Liver (tissue), 9 donors: ENCODE results near the gene MCCC1. TPM values are rescaled to one million over a fixed set of nuclear protein-coding genes. Genes with fewer than 3 reads are reported as not detected.

ENCODE experiments used
- DNase-seq: peaks from one replicate; pipeline ENCODE4 v3.0.0-alpha.2; 2017; ENCODE audit warnings: low spot score
- H3K27ac ChIP-seq, 2 donors: one replicate each; pipeline ENCODE4 v1.7.0; 2013; ENCODE audit warnings: inconsistent platforms in 2 of 2, low read length in 2 of 2, control low read depth in 1 of 2, low read depth in 1 of 2, mild to moderate bottlenecking in 1 of 2
- H3K27me3 ChIP-seq, 4 donors: one replicate each; pipeline versions ENCODE4 v1.6.1 to v1.7.0; 2013; ENCODE audit warnings: low read length in 3 of 4, inconsistent platforms in 1 of 4, mild to moderate bottlenecking in 1 of 4, moderate library complexity in 1 of 4; ENCODE audit not compliant: control insufficient read depth in 4 of 4, insufficient read depth in 4 of 4
- H3K36me3 ChIP-seq, 4 donors: one replicate each; pipeline versions ENCODE4 v1.6.1 to v1.7.0; 2013; ENCODE audit warnings: low read length in 3 of 4, mild to moderate bottlenecking in 3 of 4, low read depth in 1 of 4, moderate library complexity in 1 of 4; ENCODE audit not compliant: control insufficient read depth in 4 of 4, insufficient read depth in 3 of 4
- H3K4me1 ChIP-seq, 4 donors: one replicate each; pipeline versions ENCODE4 v1.6.1 to v1.7.0; 2013; ENCODE audit warnings: low read length in 3 of 4, mild to moderate bottlenecking in 3 of 4, moderate library complexity in 1 of 4; ENCODE audit not compliant: control insufficient read depth in 4 of 4, insufficient read depth in 4 of 4
- H3K4me3 ChIP-seq, 3 donors: one replicate each; pipeline versions ENCODE4 v1.6.1 to v1.7.0; 2013; ENCODE audit warnings: low read length in 3 of 3, control low read depth in 1 of 3, low read depth in 1 of 3, mild to moderate bottlenecking in 1 of 3
- H3K9ac ChIP-seq, 2 donors: one replicate each; pipeline ENCODE4 v1.7.0; 2013; ENCODE audit warnings: low read length in 2 of 2, mild to moderate bottlenecking in 2 of 2, moderate library complexity in 2 of 2, control low read depth in 1 of 2, low read depth in 1 of 2
- H3K9me3 ChIP-seq, 4 donors: one replicate each; pipeline versions ENCODE4 v1.6.1 to v1.7.0; 2013; ENCODE audit warnings: low read length in 3 of 4; ENCODE audit not compliant: control insufficient read depth in 4 of 4
- CTCF ChIP-seq: fragments of 150-350 bp; IDR thresholded peaks from 2 replicates; pipeline ENCODE4 v1.5.1; 2017; ENCODE audit warnings: improper control_type of control experiment, low read depth, low read length; ENCODE audit not compliant: missing input control
- EGR1 ChIP-seq, 2 donors: IDR thresholded peaks; 2 replicates each; pipeline ENCODE4 v1.6.1; 2016 to 2018; ENCODE audit warnings: antibody characterized with exemption in 2 of 2, low read depth in 2 of 2
- FOXA2 ChIP-seq: IDR thresholded peaks from 2 replicates; pipeline ENCODE4 v1.6.1; 2016; ENCODE audit warnings: antibody characterized with exemption
- GABPA ChIP-seq, 2 donors: IDR thresholded peaks in 1 of 2; conservative IDR thresholded peaks in 1 of 2; 2 replicates each; pipeline ENCODE4 v1.6.1; 2016; ENCODE audit warnings: antibody characterized with exemption in 2 of 2, mild to moderate bottlenecking in 1 of 2, moderate library complexity in 1 of 2
- HNF4A ChIP-seq, 2 donors: conservative IDR thresholded peaks; 2 replicates each; pipeline ENCODE4 v1.6.1; 2016; ENCODE audit warnings: antibody characterized with exemption in 2 of 2, mild to moderate bottlenecking in 2 of 2
- HNF4G ChIP-seq: IDR thresholded peaks from 2 replicates; pipeline ENCODE4 v1.6.1; 2016; ENCODE audit warnings: antibody characterized with exemption
- JUND ChIP-seq, 2 donors: IDR thresholded peaks; 2 replicates each; pipeline ENCODE4 v1.6.1; 2016; ENCODE audit warnings: antibody characterized with exemption in 2 of 2
- NR2F2 ChIP-seq: IDR thresholded peaks from 2 replicates; pipeline ENCODE4 v1.6.1; 2016; ENCODE audit warnings: antibody characterized with exemption
- RAD21 ChIP-seq, 2 donors: IDR thresholded peaks; 2 replicates each; pipeline ENCODE4 v1.6.1; 2016; ENCODE audit warnings: antibody characterized with exemption in 2 of 2, mild to moderate bottlenecking in 2 of 2
- RXRA ChIP-seq, 2 donors: IDR thresholded peaks; 2 replicates each; pipeline ENCODE4 v1.6.1; 2017 to 2018; ENCODE audit warnings: antibody characterized with exemption in 2 of 2, mild to moderate bottlenecking in 1 of 2
- SP1 ChIP-seq: IDR thresholded peaks from 2 replicates; pipeline ENCODE4 v1.6.1; 2018; ENCODE audit warnings: antibody characterized with exemption, mild to moderate bottlenecking
- TAF1 ChIP-seq: conservative IDR thresholded peaks from 2 replicates; pipeline ENCODE4 v1.6.1; 2016; ENCODE audit warnings: antibody characterized with exemption, mild to moderate bottlenecking
- ZBTB33 ChIP-seq: IDR thresholded peaks from 2 replicates; pipeline ENCODE4 v1.6.1; 2016; ENCODE audit warnings: antibody characterized with exemption
- WGBS: extraction: QIAGEN DNeasy Blood & Tissue Kit; methylation state at CpG from one replicate; pipeline ENCODE4 v1.1.7; 2013; 5-methylcytosine and 5-hydroxymethylcytosine counted together
- polyA plus RNA-seq, 2 donors: library from polyadenylated mRNA; stranded (reverse) in 1 of 2; unstranded in 1 of 2; fragments of 200-250 nt in 1 of 2; fragments of >200 nt in 1 of 2; fragmentation: Nextera tagmentation in 1 of 2; extraction: Ambion mirVana in 1 of 2; gene quantifications; one replicate each; pipeline versions ENCODE4 v1.2.1 to v1.2.3, GENCODE V29; 2013 to 2015
- total RNA-seq, 2 donors: library from RNA; depleted of rRNA; stranded (reverse); fragments of >200 nt; gene quantifications; one replicate each; pipeline ENCODE4 v1.2.3, GENCODE V29; 2014
- TF ChIP-seq, protein P1 (sequence below): IDR thresholded peaks from 2 replicates; pipeline ENCODE4 v1.6.1; 2016; ENCODE audit warnings: antibody characterized with exemption
- TF ChIP-seq, protein P2 (sequence below): IDR thresholded peaks from 2 replicates; pipeline ENCODE4 v1.6.1; 2016; ENCODE audit warnings: antibody characterized with exemption, mild to moderate bottlenecking
- TF ChIP-seq, protein P3 (sequence below): IDR thresholded peaks from 2 replicates; pipeline ENCODE4 v1.6.1; 2016; ENCODE audit warnings: antibody characterized with exemption
- donor health status: healthy.
- donor health status: healthy.
- donor health status: healthy.
- donor health status: healthy.
- donor health status: healthy.

The MCCC1 gene
- total and polyA plus RNA-seq, 4 donors = 23.4 to 40.0 (median 34.5) TPM

- 57% methylated on average over 2 of the region's 2 CpGs for WGBS
- peaks cover 2 to 37% (median 29%) of the 10 kb centered on the region in 4 donors for H3K36me3 ChIP-seq
- no peak overlapping the region for H3K27ac ChIP-seq
Observed at GRCh38 chr3:183046883-183047282, 52.4 kb downstream of the MCCC1 start.

More at GRCh38 chr3:183046883-183047282, 52.4 kb downstream of the MCCC1 start:
- Histone ChIP-seq H3K9ac (no peak overlapping the region), H3K4me1 (peaks cover 0 to 6% (median 0%) of the 10 kb centered on the region in 4 donors), H3K27me3 (no peaks in the 10 kb centered on the region), H3K9me3 (peaks cover 0 to 3% (median 0%) of the 10 kb centered on the region in 4 donors), H3K4me3 (no peak overlapping the region)
- DNase-seq = no peak
- TF ChIP-seq TAF1 = no peak
- TF ChIP-seq EGR1 (IDR thresholded peaks at IDR 0.05; ENCODE audit: low read depth in 2 of 2) = no peak
- TF ChIP-seq ZBTB33 = no peak
- TF ChIP-seq GABPA (IDR thresholded peaks at IDR 0.05 in 1 of 2, conservative IDR thresholded peaks at IDR 0.05 in 1 of 2) = no peak
- no peak for TF ChIP-seq SP1
- TF ChIP-seq, protein P1, sequence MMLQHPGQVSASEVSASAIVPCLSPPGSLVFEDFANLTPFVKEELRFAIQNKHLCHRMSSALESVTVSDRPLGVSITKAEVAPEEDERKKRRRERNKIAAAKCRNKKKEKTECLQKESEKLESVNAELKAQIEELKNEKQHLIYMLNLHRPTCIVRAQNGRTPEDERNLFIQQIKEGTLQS = no peak
- TF ChIP-seq CTCF = no peak
- TF ChIP-seq FOXA2 = no peak
- TF ChIP-seq NR2F2 = no peak
- TF ChIP-seq, protein P2, sequence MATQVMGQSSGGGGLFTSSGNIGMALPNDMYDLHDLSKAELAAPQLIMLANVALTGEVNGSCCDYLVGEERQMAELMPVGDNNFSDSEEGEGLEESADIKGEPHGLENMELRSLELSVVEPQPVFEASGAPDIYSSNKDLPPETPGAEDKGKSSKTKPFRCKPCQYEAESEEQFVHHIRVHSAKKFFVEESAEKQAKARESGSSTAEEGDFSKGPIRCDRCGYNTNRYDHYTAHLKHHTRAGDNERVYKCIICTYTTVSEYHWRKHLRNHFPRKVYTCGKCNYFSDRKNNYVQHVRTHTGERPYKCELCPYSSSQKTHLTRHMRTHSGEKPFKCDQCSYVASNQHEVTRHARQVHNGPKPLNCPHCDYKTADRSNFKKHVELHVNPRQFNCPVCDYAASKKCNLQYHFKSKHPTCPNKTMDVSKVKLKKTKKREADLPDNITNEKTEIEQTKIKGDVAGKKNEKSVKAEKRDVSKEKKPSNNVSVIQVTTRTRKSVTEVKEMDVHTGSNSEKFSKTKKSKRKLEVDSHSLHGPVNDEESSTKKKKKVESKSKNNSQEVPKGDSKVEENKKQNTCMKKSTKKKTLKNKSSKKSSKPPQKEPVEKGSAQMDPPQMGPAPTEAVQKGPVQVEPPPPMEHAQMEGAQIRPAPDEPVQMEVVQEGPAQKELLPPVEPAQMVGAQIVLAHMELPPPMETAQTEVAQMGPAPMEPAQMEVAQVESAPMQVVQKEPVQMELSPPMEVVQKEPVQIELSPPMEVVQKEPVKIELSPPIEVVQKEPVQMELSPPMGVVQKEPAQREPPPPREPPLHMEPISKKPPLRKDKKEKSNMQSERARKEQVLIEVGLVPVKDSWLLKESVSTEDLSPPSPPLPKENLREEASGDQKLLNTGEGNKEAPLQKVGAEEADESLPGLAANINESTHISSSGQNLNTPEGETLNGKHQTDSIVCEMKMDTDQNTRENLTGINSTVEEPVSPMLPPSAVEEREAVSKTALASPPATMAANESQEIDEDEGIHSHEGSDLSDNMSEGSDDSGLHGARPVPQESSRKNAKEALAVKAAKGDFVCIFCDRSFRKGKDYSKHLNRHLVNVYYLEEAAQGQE = no peak
- no peak for TF ChIP-seq RXRA (IDR thresholded peaks at IDR 0.05)
- TF ChIP-seq JUND (IDR thresholded peaks at IDR 0.05) = no peak
- TF ChIP-seq HNF4G = no peak
- no peak for TF ChIP-seq HNF4A (conservative IDR thresholded peaks at IDR 0.05)
- no peak for TF ChIP-seq RAD21 (IDR thresholded peaks at IDR 0.05)
- TF ChIP-seq, protein P3, sequence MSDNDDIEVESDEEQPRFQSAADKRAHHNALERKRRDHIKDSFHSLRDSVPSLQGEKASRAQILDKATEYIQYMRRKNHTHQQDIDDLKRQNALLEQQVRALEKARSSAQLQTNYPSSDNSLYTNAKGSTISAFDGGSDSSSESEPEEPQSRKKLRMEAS = no peak
